GM18520 (cell line): ENCODE results near the gene NDST3.

Experiments used
- ATAC-seq: cut with Tn5 transposase; IDR thresholded peaks from one replicate; pipeline ENCODE4 v1.9.1; 2021; ENCODE audit not compliant: unreplicated experiment

Gene NDST3

GRCh38 chr4:118307643-118308042 lies 273.4 kb downstream of the NDST3 start:
- no peak for ATAC-seq
